Smooth muscle cell (in vitro differentiated cells): ENCODE measurements around the gene CGB8. TPM values are rescaled to one million over a fixed set of nuclear protein-coding genes. Genes with fewer than 3 reads are reported as not detected.

Experiments
- DNase-seq: peaks from one replicate; lab custom pipeline; 2025; ENCODE audit not compliant: unreplicated experiment; lab: John Stamatoyannopoulos, UW
- H2AFZ ChIP-seq: fragments of 200-600 bp; sonication (generic); 2 replicates; pipeline ENCODE4 v1.6.0; 2016; ENCODE audit warnings: antibody characterized with exemption, low read depth, mild to moderate bottlenecking
- H3F3A ChIP-seq: fragments of 200-600 bp; sonication (generic); 2 replicates; pipeline ENCODE4 v1.6.0; 2017; ENCODE audit warnings: antibody characterized with exemption, low read depth
- H3K27ac ChIP-seq: fragments of 200-600 bp; sonication (generic); 2 replicates; pipeline ENCODE4 v1.5.1; 2016; ENCODE audit warnings: low read depth, mild to moderate bottlenecking
- H3K27me3 ChIP-seq: fragments of 200-600 bp; sonication (generic); 2 replicates; pipeline ENCODE4 v1.6.1; 2016; ENCODE audit warnings: low read depth, mild to moderate bottlenecking
- H3K36me3 ChIP-seq: fragments of 200-600 bp; sonication (generic); 2 replicates; pipeline ENCODE4 v1.5.1; 2016; ENCODE audit warnings: low read depth
- H3K4me1 ChIP-seq: fragments of 200-600 bp; sonication (generic); 2 replicates; pipeline ENCODE4 v1.5.1; 2016; ENCODE audit warnings: low read depth
- H3K4me2 ChIP-seq: fragments of 200-600 bp; sonication (generic); 2 replicates; pipeline ENCODE4 v1.6.0; 2016; ENCODE audit warnings: mild to moderate bottlenecking
- H3K4me3 ChIP-seq: fragments of 200-600 bp; sonication (generic); 2 replicates; pipeline ENCODE4 v1.5.1; 2016; ENCODE audit warnings: mild to moderate bottlenecking
- H3K79me2 ChIP-seq: fragments of 200-600 bp; sonication (generic); 2 replicates; pipeline ENCODE4 v1.6.0; 2016; ENCODE audit warnings: low read depth, mild to moderate bottlenecking
- H3K9ac ChIP-seq: fragments of 200-600 bp; sonication (generic); 2 replicates; pipeline ENCODE4 v1.6.0; 2016; ENCODE audit warnings: low read depth
- H3K9me3 ChIP-seq: fragments of 200-600 bp; sonication (generic); replicated peaks from 2 replicates; pipeline ENCODE4 v1.5.1; 2016; ENCODE audit warnings: low read depth
- H4K20me1 ChIP-seq: fragments of 200-600 bp; sonication (generic); 2 replicates; pipeline ENCODE4 v1.6.0; 2016; ENCODE audit warnings: low read depth
- CTCF ChIP-seq: fragments of 200-600 bp; sonication (generic); IDR thresholded peaks from 2 replicates; pipeline ENCODE4 v1.5.1; 2017; ENCODE audit warnings: borderline replicate concordance, mild to moderate bottlenecking, antibody characterized with exemption; ENCODE audit not compliant: insufficient read depth, poor library complexity, severe bottlenecking
- WGBS: methylation state at CpG from one replicate; pipeline ENCODE4 v1.1.7; 2016; ENCODE audit warnings: low lambda C conversion rate; 5-methylcytosine and 5-hydroxymethylcytosine counted together
- polyA plus RNA-seq: library from polyadenylated mRNA; unstranded; fragments of >200 nt; fragmentation: Nextera tagmentation; extraction: Ambion mirVana; gene quantifications from 2 replicates; pipeline ENCODE4 v1.2.1, GENCODE V29; 2016
- total RNA-seq: library from RNA; depleted of rRNA; stranded (reverse); fragments of >200 nt; gene quantifications from 2 replicates; pipeline ENCODE4 v1.2.3, GENCODE V29; 2014

CGB8 gene
- total and polyA plus RNA-seq, 2 experiments from 2014 or later, result 1.0 TPM; not detected in 1

- Histone ChIP-seq H3F3A (peaks cover 12% of the 10 kb centered on the region), H3K4me1 (peaks cover 10% of the 10 kb centered on the region), H3K9ac (no peak overlapping the region), H3K79me2 (peaks cover 85% of the 10 kb centered on the region), H3K36me3 (no peaks in the 10 kb centered on the region), H4K20me1 (peaks cover 100% of the 10 kb centered on the region), H2AFZ (no peak overlapping the region), H3K27me3 (no peaks in the 10 kb centered on the region), H3K9me3 (no peaks in the 10 kb centered on the region), H3K4me3 (no peak overlapping the region), H3K4me2 (no peak overlapping the region), H3K27ac (no peak overlapping the region)
- 97% methylated on average over 17 of the region's 17 CpGs for WGBS
- no peak for DNase-seq
- no peak for TF ChIP-seq CTCF
These were observed 42.6 kb upstream of the CGB8 start for GRCh38 chr19:49091391-49092038.

- Histone ChIP-seq H3K4me1 (peaks cover 18% of the 10 kb centered on the region), H2AFZ (no peak overlapping the region), H4K20me1 (peaks cover 57% of the 10 kb centered on the region), H3K36me3 (no peaks in the 10 kb centered on the region), H3F3A (no peaks in the 10 kb centered on the region), H3K79me2 (peaks cover 59% of the 10 kb centered on the region), H3K4me3 (peak overlapping the region; percentile 79), H3K27ac (peak overlapping the region; percentile 72), H3K9ac (peak overlapping the region; percentile 92), H3K27me3 (no peaks in the 10 kb centered on the region), H3K9me3 (no peaks in the 10 kb centered on the region), H3K4me2 (peak overlapping the region; percentile 84)
- no peak for TF ChIP-seq CTCF
- DNase-seq, result no peak
- 72% methylated on average over 11 of the region's 11 CpGs for WGBS
These were observed 37.4 kb upstream of the CGB8 start for GRCh38 chr19:49086296-49086695.

- DNase-seq, result no peak
- H3K79me2 ChIP-seq, result peaks cover 54% of the 10 kb centered on the region
- H3K9me3 ChIP-seq, result no peaks in the 10 kb centered on the region
- peak overlapping the region; percentile 84 for H3K4me2 ChIP-seq
- peak overlapping the region; percentile 65 for H2AFZ ChIP-seq
- peak overlapping the region; percentile 92 for H3K9ac ChIP-seq
- no peak for TF ChIP-seq CTCF
- peaks cover 53% of the 10 kb centered on the region for H4K20me1 ChIP-seq
- H3K27ac ChIP-seq, result peak overlapping the region; percentile 72
- no peaks in the 10 kb centered on the region for H3K36me3 ChIP-seq
- peaks cover 18% of the 10 kb centered on the region for H3K4me1 ChIP-seq
- H3K4me3 ChIP-seq, result peak overlapping the region; percentile 79
- H3F3A ChIP-seq, result no peaks in the 10 kb centered on the region
- WGBS, result 3% methylated on average over 14 of the region's 14 CpGs
- no peaks in the 10 kb centered on the region for H3K27me3 ChIP-seq
These were observed 36.9 kb upstream of the CGB8 start for GRCh38 chr19:49085868-49086232.
